Measurements from ENCODE around the gene C6orf132. TPM values are rescaled to one million over a fixed set of nuclear protein-coding genes. Genes with fewer than 3 reads are reported as not detected.

C6orf132 gene
- total and polyA plus RNA-seq, 2 of the 8 experiments (the other 6 are each of a cell fraction or from before 2014, with no cell fraction given) = 31.5 to 64.0 TPM

DNA sequence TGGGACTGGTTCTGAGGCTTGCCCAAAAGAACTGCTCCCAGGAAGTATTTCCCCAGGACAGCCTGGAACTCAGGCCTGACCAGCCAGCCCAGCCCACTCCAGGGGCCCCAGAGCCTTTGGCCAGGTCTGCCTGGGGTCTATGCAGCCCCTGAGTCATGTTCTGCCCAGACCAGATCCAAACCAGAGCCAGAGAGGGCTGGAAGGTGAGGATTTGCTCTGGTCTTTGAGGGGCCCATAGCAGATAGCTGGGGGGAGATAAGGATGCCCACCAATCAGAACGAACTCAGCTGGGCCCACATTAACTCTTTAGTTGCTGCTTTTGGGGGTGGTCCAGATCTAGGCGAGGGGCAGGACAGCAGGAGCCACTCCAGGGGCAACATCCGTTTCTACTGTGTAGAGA is 16.8 kb downstream of the C6orf132 start:
- H2AFZ ChIP-seq (ENCODE audit: low read length) = no peak overlapping the region
- no peak overlapping the region for H3K27ac ChIP-seq (ENCODE audit: low read depth, low read length)
- no peaks in the 10 kb centered on the region for H3K27me3 ChIP-seq (replicated peaks in 1 of 4; ENCODE audit: control insufficient read depth in 3 of 4, extremely low read depth in 1 of 4, insufficient read depth in 3 of 4, low read length in 3 of 4)
- no peak overlapping the region for H2BK12ac ChIP-seq (ENCODE audit: low read depth, low read length)
- no peaks in the 10 kb centered on the region for H3K9me3 ChIP-seq (ENCODE audit: insufficient read depth in 2 of 2, low read depth in 1 of 2, low read length in 1 of 2)
- H3K18ac ChIP-seq (ENCODE audit: extremely low read depth, low read length) = no peak overlapping the region
- peaks cover 21 to 66% (median 35%) of the 10 kb centered on the region in 4 experiments for H3K36me3 ChIP-seq (ENCODE audit: control insufficient read depth in 2 of 4, insufficient read depth in 4 of 4, low read length in 3 of 4)
- no peak overlapping the region for H3K4me2 ChIP-seq (ENCODE audit: insufficient read depth in 1 of 2, low read depth in 2 of 2, low read length in 2 of 2)
- no peak overlapping the region for H3K23ac ChIP-seq (ENCODE audit: insufficient read length)
- no peak overlapping the region for H3K56ac ChIP-seq (replicated peaks; ENCODE audit: insufficient read length, low read depth, low read length)
- no peak overlapping the region for H4K5ac ChIP-seq (ENCODE audit: insufficient read length, low read depth, low read length)
- FAIRE-seq (no peak), DNase-seq (ENCODE audit: low read depth in 1 of 2, low spot score in 2 of 2) (no peak)
- H4K91ac ChIP-seq (replicated peaks; ENCODE audit: insufficient read length, low read length) = no peak overlapping the region
- no peaks in the 10 kb centered on the region; the same call in 1 of the 2 replicates for H3K23me2 ChIP-seq (ENCODE audit: low read depth, low read length)
- ChIA-PET POLR2A (ENCODE audit: partially characterized antibody) (interaction anchor here (5.6 kb wide), 1 partner anchor 14 kb away, joined by 41 read pairs; the partner anchor contains the start of gene C6orf132), CTCF (ENCODE audit: partially characterized antibody) (interaction anchor here (2.2 to 2.6 kb wide), 2 partner anchors 21 to 40 kb away, joined by 8 to 9 read pairs; no protein-coding TSS in a partner anchor)
- peaks cover 23% of the 10 kb centered on the region for H3K79me1 ChIP-seq (ENCODE audit: low read depth, low read length)
- WGBS, 2 experiments (ENCODE audit: extremely low coverage in 1 of 2, insufficient coverage in 1 of 2, insufficient read length in 1 of 2, insufficient replicate concordance in 2 of 2, low coverage in 1 of 2, low lambda C conversion rate in 2 of 2, missing lambda C conversion rate in 1 of 2) = 89% methylated on average over 3 of the region's 3 CpGs; no CpG with 5 or more reads in 1 of the 2 experiments
- no peak overlapping the region for H2BK5ac ChIP-seq (ENCODE audit: low read depth, low read length)
- no peak overlapping the region for H3K14ac ChIP-seq (ENCODE audit: insufficient read length)
- no peak overlapping the region for H3K9ac ChIP-seq (replicated peaks in 1 of 4; ENCODE audit: extremely low read depth in 1 of 4, low read depth in 3 of 4, low read length in 3 of 4)
- no peaks in the 10 kb centered on the region; a peak in 1 of 7 replicates for H3K4me1 ChIP-seq (replicated peaks in 1 of 4; ENCODE audit: control insufficient read depth in 3 of 4, insufficient read depth in 4 of 4, low read length in 3 of 4)
- H2BK20ac ChIP-seq (ENCODE audit: low read length) = no peak overlapping the region
- H3K79me2 ChIP-seq (ENCODE audit: control insufficient read depth in 1 of 2, insufficient read depth in 2 of 2, low read length in 2 of 2) = peaks cover 0 to 24% of the 10 kb centered on the region in 2 experiments; a peak in 1 of 4 replicates
- H2BK120ac ChIP-seq (replicated peaks; ENCODE audit: low read depth, low read length) = no peak overlapping the region
- H4K8ac ChIP-seq (ENCODE audit: extremely low read depth, insufficient read depth, low read length) = no peak overlapping the region
- no peak overlapping the region for H3K4ac ChIP-seq (replicated peaks; ENCODE audit: insufficient read length, low read depth, low read length)
- peaks cover 7 to 26% of the 10 kb centered on the region in 2 experiments for H4K20me1 ChIP-seq (replicated peaks in 1 of 2; ENCODE audit: control insufficient read depth in 1 of 2, insufficient read depth in 2 of 2, low read length in 2 of 2)
- H2BK15ac ChIP-seq (ENCODE audit: low read length) = no peak overlapping the region
- H2AK5ac ChIP-seq (ENCODE audit: low read depth, low read length) = no peak overlapping the region
- no peak overlapping the region for H3K4me3 ChIP-seq (ENCODE audit: extremely low read depth in 1 of 4, insufficient read depth in 2 of 4, low read depth in 3 of 4, low read length in 4 of 4)
- no peak for TF ChIP-seq HDAC2 (IDR thresholded peaks at IDR 0.05; ENCODE audit: borderline replicate concordance in 1 of 2, low read depth in 2 of 2, low read length in 2 of 2)
- no peak for TF ChIP-seq ATF2 (IDR thresholded peaks at IDR 0.05; ENCODE audit: low read length)
- no peak for TF ChIP-seq CTCF (IDR thresholded peaks at IDR 0.05; ENCODE audit: control extremely low read depth in 1 of 3, insufficient read depth in 1 of 3, low read depth in 1 of 3, low read length in 3 of 3)
- TF ChIP-seq TAF1 (IDR thresholded peaks at IDR 0.05; ENCODE audit: low read depth, low read length) = no peak
- TF ChIP-seq SIN3A (conservative IDR thresholded peaks at IDR 0.05 in 1 of 2, IDR thresholded peaks at IDR 0.05 in 1 of 2; ENCODE audit: low read depth in 1 of 2, low read length in 2 of 2) = no peak
- TF ChIP-seq SP2 (IDR thresholded peaks at IDR 0.05; ENCODE audit: low read length) = no peak
- no peak for TF ChIP-seq KDM1A (IDR thresholded peaks at IDR 0.05; ENCODE audit: borderline replicate concordance, low read length)
- no peak for TF ChIP-seq SAP30 (IDR thresholded peaks at IDR 0.05; ENCODE audit: insufficient read depth, insufficient replicate concordance, low read length)

Data from H1 (cell line).